OCI-M2 (cell line): ENCODE results near the gene MEMO1.
"Not testable (repeated sequence)": the region's sequence is repeated elsewhere in the genome, so short reads cannot be mapped to it uniquely, and the experiment has no call there.

Experiments
- DNase-seq: peaks from one replicate; lab custom pipeline; 2025; ENCODE audit not compliant: unreplicated experiment; lab: John Stamatoyannopoulos, UW

MEMO1 gene

GRCh38 chr2:31958140-31958717 is 52.6 kb downstream of the MEMO1 start:
- DNase-seq = no peak

- no peak for DNase-seq
Measured at GRCh38 chr2:31957354-31958139, 53.3 kb downstream of the MEMO1 start.

DNA sequence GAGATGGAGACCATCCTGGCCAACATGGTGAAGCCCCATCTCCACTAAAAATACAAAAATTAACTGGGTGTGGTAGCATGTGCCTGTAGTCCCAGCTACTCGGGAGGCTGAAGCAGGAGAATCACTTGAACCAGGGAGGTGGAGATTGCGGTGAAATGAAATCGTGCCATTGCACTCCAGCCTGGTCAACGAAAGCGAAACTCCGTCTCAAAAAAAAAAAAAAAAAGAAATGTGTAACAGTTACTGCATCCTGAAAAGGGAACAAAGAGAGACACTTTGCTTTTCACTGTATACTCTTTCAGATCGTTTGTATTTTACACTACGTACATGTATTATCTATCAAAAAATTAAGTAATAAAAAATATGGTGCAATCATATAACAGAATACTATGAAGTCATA is 53.9 kb downstream of the MEMO1 start:
- not testable (repeated sequence) for DNase-seq

DNA sequence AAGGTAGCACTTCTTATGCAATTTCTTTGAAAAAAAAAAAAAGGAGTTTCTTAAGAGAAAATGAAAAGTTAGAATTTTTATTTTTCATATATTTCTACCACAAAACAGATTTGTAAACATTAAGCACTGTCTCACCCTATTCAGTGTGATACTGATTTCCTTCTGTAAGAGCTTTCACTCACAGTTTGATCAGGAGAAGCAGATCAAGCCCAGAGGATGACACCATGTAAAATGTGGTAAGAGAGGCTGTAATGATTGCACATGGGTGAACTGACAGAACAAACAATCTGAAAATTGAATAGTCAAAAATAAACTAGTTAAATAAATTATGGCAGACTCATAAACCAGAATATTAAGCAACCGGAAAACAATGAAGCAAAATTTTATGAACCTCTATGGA is 54.5 kb downstream of the MEMO1 start:
- DNase-seq = no peak

DNA sequence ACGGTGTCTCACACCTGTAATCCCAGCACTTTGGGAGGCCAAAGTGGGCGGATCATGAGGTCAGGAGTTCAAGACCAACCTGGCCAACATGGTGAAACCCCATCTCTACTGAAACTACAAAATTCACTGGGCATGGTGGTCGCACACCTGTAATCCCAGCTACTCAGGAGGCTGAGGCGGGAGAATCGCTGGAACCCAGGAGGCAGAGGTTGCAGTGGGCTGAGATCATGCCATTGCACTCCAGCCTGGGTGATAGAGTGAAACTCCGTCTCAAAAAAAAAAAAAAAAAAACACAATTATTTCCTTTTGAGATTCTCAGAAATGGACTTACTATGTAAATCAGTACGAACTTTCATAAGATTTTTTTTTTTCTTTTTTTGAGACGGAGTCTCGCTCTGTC is 57.7 kb downstream of the MEMO1 start:
- DNase-seq = not testable (repeated sequence)

DNA sequence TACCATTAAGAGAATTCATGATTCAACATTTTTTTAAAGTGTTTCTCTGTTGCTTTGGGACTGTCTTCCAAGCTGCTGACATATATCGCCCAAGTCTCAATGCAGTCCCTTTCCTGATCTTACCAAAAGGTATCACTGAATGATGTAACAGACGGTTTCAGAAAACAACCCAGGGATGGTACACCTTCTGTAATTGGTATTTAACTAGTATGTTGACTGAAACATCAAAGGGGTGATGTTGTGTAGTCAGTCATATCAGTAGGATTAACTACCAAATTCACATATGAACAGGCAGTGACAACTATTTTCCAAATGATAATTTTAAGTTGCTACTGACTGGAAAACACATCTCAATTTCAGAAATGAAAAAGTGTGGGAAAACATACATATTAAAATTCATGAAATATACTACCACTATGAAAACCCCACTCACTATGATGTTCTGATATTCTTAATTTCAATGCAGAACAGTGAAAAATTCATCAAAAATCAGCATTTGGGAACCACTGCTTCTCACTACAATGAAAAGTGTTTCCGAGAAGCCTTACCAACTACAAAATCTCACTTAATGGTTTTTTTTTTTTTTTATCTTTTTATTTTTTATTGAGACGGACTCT is 59.8 kb downstream of the MEMO1 start:
- DNase-seq = no peak

- DNase-seq = no peak
Measured at GRCh38 chr2:31947871-31948270, 62.9 kb downstream of the MEMO1 start.

DNA sequence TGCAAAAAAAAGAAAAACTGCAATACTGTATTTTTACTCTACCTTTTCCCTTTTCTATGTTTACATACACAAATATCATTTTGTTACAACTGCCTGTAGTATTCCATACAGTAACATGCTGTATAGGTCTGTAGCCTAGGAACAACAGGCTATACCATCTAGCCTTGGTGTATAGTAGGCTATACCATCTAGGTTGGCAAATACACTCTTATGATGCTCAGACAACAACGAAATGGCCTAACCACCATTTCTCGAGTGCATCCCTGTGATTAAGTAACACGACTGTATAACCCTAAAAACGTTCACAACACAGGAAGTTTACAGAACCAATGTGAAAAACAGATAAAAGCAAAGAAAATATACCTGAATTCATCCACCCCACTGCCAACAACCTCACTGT is 64.0 kb downstream of the MEMO1 start:
- no peak for DNase-seq

DNA sequence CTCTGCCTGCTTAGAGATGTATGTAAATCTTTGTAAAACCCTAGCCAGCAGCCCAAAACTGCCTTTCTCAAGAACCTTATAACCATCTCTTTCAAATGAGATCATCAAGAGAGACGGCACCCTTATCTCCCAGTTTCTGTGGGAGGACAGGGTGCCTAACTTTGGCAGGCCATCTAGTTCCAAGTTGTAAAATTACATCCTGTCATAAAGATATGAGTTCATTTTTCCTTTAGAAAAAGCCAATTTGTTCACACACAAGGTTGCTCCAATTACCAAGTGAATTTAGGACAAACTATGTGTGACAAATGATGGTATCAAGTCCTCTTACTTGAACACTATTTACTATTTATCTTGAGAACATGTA is 65.3 kb downstream of the MEMO1 start:
- DNase-seq = no peak

DNA sequence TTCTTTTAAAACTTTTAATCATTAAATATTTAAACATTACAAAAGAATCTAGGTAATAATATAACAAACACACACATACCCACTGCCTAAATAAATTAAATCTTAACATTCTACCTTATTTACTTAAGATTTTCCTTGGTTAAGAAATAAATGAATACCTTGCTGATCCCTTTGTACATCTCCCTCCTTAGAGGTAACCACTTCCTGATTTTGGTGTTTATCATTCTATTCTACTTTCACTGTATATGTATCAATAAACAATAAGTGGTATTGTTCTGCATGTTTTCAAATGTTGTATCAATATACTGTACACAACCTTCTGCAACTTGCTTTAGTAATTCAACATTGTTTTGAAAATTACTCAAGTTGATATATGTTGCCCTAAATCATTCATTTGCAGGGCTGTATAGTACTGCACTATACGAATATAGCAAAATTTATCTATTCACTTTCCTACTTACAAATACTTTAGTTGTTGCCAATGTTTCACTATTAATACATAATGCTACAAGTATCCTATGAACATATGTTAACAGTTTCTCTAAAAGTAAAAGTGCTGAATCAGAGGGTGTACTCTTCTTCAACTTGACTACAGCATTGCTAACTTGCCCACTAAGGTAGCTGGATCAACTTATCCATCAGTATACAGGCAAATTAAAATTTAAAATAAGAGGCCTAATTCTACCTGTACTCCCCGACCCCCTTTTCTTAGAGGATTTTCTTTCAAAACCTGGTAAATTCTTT is 65.8 kb downstream of the MEMO1 start:
- DNase-seq = no peak

- no peak for DNase-seq
Measured at GRCh38 chr2:31943636-31944225, 67.1 kb downstream of the MEMO1 start.

DNA sequence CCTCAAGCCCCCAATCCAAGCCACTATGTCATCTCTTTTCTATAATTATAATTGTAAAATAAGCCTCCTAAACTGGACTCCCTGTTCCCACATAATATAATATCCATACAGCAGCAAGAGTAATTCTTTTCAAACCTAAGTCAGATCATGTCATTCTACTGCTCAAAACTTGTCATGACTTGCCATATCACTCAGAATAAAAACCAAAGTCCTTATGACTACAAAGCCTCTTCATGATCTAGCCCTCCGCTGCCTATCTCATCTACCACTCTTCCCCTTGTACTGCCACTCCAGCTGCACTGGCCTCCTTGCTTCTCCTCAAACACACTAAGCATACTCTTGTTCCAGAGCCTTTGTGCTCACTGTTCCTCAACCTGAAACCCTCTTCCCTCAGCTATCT is 69.9 kb downstream of the MEMO1 start:
- DNase-seq = no peak

DNA sequence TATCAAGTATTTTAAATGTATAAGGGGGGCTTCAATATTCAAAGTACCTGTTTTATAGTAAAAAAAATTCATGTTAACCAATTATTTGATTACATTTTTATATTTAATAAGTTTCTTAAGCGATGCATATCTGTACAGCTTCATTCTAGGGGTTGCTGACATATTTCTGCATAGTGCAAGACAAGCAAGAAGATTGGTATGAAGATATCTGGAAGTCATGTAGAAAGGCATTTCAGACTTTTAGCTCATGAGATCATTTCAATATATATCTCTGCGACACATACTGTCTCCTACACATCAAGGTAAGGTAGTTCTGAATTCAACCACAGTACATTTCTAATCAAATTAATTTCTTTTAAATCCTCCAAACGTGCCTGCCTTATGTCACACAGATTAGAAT is 73.1 kb downstream of the MEMO1 start:
- no peak for DNase-seq

DNA sequence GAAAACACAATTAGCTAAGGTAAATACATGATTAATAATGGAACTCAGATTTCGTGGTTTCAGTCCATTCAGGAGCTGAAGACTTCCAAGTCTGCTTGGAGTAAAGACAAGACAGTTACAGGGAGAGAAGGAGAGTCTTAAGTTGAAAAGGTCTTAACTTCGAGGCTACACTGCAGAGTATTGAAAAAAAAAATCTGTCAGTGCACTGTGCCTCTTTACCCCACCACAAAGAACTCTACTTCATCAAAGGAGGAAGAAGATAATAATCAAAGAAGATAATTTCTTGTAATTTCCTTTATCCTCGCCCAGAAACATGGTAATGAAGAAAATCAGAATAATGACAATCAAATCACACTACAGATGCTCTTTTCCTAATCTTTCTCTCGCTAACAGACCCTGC is 75.4 kb downstream of the MEMO1 start:
- no peak for DNase-seq

DNA sequence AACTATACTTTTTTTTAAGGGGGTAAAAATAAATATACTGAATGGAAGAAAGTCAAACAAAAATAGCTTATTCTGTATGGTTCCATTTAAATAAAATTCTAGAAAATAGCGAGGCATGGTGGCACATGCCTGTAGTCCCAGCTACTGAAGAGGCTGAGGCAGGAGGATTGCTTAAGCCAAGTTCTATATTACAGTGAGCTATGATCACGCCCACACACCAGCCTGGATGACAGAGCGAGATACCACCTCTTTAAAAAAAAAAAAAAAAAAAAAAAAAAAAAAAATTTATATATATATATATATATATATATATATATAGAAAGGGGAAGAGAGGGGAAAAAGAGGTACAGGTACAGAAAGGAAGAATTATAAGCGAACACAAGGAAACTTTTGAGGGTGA is 77.7 kb downstream of the MEMO1 start:
- no peak for DNase-seq

GRCh38 chr2:31932589-31932988 is 78.2 kb downstream of the MEMO1 start:
- no peak for DNase-seq

DNA sequence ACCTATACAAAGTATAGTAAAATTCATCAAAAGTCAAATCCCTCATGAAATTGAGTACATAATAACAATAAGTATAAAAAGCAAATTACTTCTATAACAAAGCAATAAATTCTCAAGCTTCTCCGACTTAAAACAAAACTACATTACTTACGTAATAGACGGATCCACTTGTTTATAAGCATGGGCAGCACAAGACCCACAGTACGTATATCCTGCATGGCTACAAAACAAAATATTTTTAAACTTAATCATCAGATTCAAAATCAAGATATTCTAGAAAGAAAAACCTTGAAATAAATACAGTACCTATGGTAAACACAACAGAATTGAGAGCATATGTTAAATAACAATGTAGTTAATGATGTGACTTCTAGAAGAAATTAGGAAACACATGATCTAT is 78.9 kb downstream of the MEMO1 start:
- DNase-seq = no peak

- no peak for DNase-seq
Measured at GRCh38 chr2:31925517-31925916, 85.3 kb downstream of the MEMO1 start.

GRCh38 chr2:31923662-31924061 is 87.1 kb downstream of the MEMO1 start:
- DNase-seq = no peak

DNA sequence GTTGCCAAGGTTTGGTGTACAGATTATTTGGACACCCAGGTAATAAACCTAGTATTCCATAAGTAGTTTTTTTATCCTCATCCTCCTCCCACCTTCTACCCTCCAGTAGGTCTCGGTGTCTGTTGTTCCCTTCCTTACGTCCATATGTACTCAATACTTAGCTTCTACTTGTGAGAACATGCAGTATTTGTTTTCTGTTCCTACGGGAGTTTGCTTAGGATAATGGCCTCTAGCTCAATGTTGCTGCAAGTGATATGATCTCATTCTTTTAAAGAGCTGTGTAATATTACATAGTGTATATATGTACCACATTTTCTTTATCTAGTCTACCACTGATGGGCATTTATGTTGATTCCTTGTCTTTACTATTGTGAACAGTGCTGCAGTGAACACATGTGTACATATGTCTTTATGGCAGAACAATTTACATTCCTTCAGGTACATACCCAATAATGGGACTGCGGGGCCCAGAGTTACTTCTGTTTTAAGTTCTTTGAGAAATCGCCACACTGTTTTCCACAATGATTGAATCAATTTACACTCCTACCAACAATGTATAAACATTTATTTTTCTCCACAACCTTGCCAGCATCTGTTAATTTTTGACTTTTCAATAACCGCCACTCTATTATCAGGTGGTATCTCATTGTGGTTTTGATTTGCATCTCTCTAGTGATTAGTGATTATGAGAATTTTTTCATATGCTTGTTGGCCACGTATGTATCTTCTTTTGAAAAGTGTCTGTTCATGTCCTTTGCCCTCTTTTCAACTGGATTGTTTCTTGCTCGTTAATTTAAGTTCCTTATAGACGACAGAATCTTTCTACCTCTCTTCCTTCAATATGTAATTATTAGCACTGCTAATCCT is 88.0 kb downstream of the MEMO1 start:
- no peak for DNase-seq

DNA sequence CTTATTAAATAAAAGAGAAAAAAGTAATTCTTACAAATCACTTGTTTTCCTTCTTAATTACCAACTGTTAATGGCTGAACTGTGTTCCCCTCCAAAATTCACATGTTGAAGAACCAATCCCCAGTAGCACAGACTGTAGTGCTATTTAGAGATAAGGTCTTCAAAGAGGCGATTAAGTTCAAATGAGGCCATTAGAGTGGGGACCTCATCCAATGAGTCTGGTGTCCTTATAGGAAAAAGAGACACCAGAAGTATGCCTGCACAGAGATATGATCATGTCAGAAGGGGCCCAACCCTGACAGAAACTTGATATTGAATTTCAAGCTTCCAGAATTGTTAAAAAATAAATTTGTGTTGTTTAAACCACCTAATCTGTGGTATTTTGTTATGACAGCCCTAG is 89.8 kb downstream of the MEMO1 start:
- DNase-seq = no peak
